Panc1 (cell line): Measurements from ENCODE around the gene OMD. TPM values are rescaled to one million over a fixed set of nuclear protein-coding genes. Genes with fewer than 3 reads are reported as not detected.

Source experiments
- ATAC-seq: fragments of 200-7000 bp; cut with Tn5 transposase; 2 replicates; pipeline ENCODE4 v1.9.1; 2020; ENCODE audit warnings: mild to moderate bottlenecking, moderate library complexity
- BruUV-seq: library from RNA; stranded (reverse); fragments of 400-500 nt; replicated peaks from 2 replicates; lab custom pipeline; 2021; lab: Mats Ljungman, UMichigan
- CTCF ChIA-PET: fragments of 300-600 bp; sonication (Branson Sonifier 250); formaldehyde crosslinking; loops from one replicate; lab custom pipeline; 2022; ENCODE audit warnings: antibody characterized with exemption; lab: Charles Lee
- POLR2A ChIA-PET: fragments of 300-600 bp; sonication (Branson Sonifier 250); formaldehyde crosslinking; loops from one replicate; lab custom pipeline; 2022; ENCODE audit warnings: antibody characterized with exemption; lab: Charles Lee
- DNase-seq: peaks from one replicate; pipeline ENCODE4 v3.0.0-alpha.2; 2010; ENCODE audit warnings: low read depth, low spot score
- H3K27ac ChIP-seq: 2 replicates; pipeline ENCODE4 v1.5.1; 2011; ENCODE audit warnings: mild to moderate bottlenecking, low read length, inconsistent platforms
- H3K27me3 ChIP-seq: fragments of 200-500 bp; sonication (Bioruptor generic); 2 replicates; pipeline ENCODE4 v1.6.0; 2014; ENCODE audit warnings: low read length, inconsistent platforms; ENCODE audit not compliant: control insufficient read depth, insufficient read depth
- H3K36me3 ChIP-seq: fragments of 200-500 bp; sonication (Bioruptor generic); 2 replicates; pipeline ENCODE4 v1.5.1; 2014; ENCODE audit warnings: inconsistent platforms, mild to moderate bottlenecking, low read length, moderate library complexity; ENCODE audit not compliant: control insufficient read depth, insufficient read depth
- H3K4me1 ChIP-seq: 2 replicates; pipeline ENCODE4 v1.5.1; 2011; ENCODE audit warnings: inconsistent platforms, mild to moderate bottlenecking, low read length, moderate library complexity; ENCODE audit not compliant: control insufficient read depth, insufficient read depth
- H3K4me3 ChIP-seq, 2 experiments: 2 replicates each; pipeline ENCODE4 v1.5.1; 2011 to 2012; ENCODE audit warnings: low read depth in 2 of 2, low read length in 2 of 2, mild to moderate bottlenecking in 2 of 2, inconsistent platforms in 1 of 2, moderate library complexity in 1 of 2
- H3K9me3 ChIP-seq: fragments of 200-500 bp; sonication (Bioruptor generic); 2 replicates; pipeline ENCODE4 v1.5.1; 2014; ENCODE audit warnings: low read depth, mild to moderate bottlenecking, inconsistent platforms, low read length, moderate library complexity; ENCODE audit not compliant: control insufficient read depth, insufficient read depth
- POLR2AphosphoS5 ChIP-seq: IDR thresholded peaks from 2 replicates; pipeline ENCODE4 v1.6.1; 2012; ENCODE audit warnings: mild to moderate bottlenecking, low read depth, low read length, moderate library complexity
- REST ChIP-seq, 2 experiments: IDR thresholded peaks; 2 replicates each; pipeline ENCODE4 v1.6.1; 2011 to 2012; ENCODE audit warnings: low read depth in 2 of 2, control low read depth in 1 of 2, low read length in 1 of 2, mild to moderate bottlenecking in 1 of 2, moderate library complexity in 1 of 2; ENCODE audit not compliant: insufficient read depth in 1 of 2
- SIN3A ChIP-seq: IDR thresholded peaks from 2 replicates; pipeline ENCODE4 v1.6.1; 2012; ENCODE audit warnings: low read depth, mild to moderate bottlenecking, low read length, moderate library complexity, borderline replicate concordance; ENCODE audit not compliant: insufficient read depth
- TCF7L2 ChIP-seq: IDR thresholded peaks from 2 replicates; pipeline ENCODE4 v1.6.1; 2011; ENCODE audit warnings: mild to moderate bottlenecking, low read depth, low read length, inconsistent platforms
- in situ Hi-C: cut with HindIII; loops from 2 replicates; pipeline ENCODE4 v1.10.0; 2016; ENCODE audit warnings: low sequenced_read_pairs, low pct_unique_long_range_greater_than_20kb
- intact Hi-C: fragments of 100-400 bp; cut with micrococcal nuclease; formaldehyde crosslinking; loops from one replicate; pipeline ENCODE4 v1.10.0; 2022; ENCODE audit not compliant: unreplicated experiment
- total RNA-seq: library from RNA; stranded (reverse); gene quantifications from one replicate; pipeline ENCODE4 v1.2.1, GENCODE V29; 2021; ENCODE audit not compliant: unreplicated experiment
- TF ChIP-seq, protein P1 (sequence below): fragments of 450-650 bp; IDR thresholded peaks from 2 replicates; pipeline ENCODE4 v1.5.1; 2017; ENCODE audit warnings: mild to moderate bottlenecking

OMD gene
- total RNA-seq, 1 experiment from 2014 or later = not detected

DNA sequence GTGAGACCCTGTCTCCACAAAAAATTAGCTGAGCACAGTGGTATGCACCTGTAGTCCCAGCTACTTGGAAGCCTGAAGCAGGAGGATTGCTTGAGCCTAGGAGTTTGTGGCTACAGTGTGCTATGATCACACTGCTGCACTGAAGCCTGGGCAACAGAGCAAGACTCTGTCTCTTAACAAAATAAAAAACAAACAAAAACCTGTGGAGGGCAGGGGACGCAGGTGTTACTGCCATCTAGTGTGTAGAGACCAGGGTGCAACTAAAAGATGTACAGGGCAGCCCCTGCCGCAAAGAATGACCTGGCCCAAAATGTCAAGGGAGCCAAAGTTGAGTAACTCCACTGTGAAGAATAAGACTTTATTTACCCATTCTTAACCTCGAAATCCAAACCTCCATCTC lies 30.9 kb upstream of the OMD start:
- Histone ChIP-seq H3K27me3 (no peaks in the 10 kb centered on the region), H3K27ac (no peak overlapping the region), H3K36me3 (no peaks in the 10 kb centered on the region), H3K9me3 (no peaks in the 10 kb centered on the region), H3K4me3 (no peak overlapping the region), H3K4me1 (no peaks in the 10 kb centered on the region)
- ChIA-PET CTCF (no interaction called here), POLR2A (no interaction called here)
- no TSS peak for BruUV-seq
- DNase-seq (no peak), ATAC-seq (peak; percentile 76; the same call in 1 of the 2 replicates)
- intact Hi-C loops = no loop called here
- TF ChIP-seq SIN3A (no peak), POLR2AphosphoS5 (no peak)
- TF ChIP-seq, protein P1, sequence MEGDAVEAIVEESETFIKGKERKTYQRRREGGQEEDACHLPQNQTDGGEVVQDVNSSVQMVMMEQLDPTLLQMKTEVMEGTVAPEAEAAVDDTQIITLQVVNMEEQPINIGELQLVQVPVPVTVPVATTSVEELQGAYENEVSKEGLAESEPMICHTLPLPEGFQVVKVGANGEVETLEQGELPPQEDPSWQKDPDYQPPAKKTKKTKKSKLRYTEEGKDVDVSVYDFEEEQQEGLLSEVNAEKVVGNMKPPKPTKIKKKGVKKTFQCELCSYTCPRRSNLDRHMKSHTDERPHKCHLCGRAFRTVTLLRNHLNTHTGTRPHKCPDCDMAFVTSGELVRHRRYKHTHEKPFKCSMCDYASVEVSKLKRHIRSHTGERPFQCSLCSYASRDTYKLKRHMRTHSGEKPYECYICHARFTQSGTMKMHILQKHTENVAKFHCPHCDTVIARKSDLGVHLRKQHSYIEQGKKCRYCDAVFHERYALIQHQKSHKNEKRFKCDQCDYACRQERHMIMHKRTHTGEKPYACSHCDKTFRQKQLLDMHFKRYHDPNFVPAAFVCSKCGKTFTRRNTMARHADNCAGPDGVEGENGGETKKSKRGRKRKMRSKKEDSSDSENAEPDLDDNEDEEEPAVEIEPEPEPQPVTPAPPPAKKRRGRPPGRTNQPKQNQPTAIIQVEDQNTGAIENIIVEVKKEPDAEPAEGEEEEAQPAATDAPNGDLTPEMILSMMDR = peak; percentile 69
- in situ Hi-C loops = no loop called here

DNA sequence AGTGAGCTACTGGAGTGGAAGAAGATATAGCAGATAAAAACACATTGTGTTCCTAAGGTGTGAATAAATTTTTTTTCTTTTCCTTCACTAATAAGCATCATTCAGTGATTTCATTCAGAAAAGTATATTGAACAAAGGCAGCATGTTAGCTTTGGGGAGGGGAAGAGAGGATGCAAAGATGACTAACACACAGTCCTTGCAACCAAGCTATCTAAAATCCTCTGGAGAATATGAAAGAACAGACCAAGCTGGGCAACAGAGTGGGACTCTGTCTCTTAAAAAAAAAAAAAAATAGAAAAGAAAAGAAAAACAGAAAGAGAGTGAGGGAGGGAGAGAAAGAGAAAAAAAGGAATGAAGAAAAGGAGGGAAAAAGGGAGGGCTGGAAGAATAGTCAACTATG lies 22.3 kb upstream of the OMD start:
- Histone ChIP-seq H3K27ac (no peak overlapping the region), H3K4me3 (no peak overlapping the region), H3K27me3 (no peaks in the 10 kb centered on the region), H3K9me3 (no peaks in the 10 kb centered on the region), H3K4me1 (no peaks in the 10 kb centered on the region), H3K36me3 (no peaks in the 10 kb centered on the region)
- ATAC-seq (no peak), DNase-seq (no peak)
- intact Hi-C loops = loop anchor here (10.0 kb wide), 1 partner anchor 122 kb away; the partner anchor contains the start of genes CENPP and NOL8
- BruUV-seq = no TSS peak
- CTCF ChIA-PET = no interaction called here
- TF ChIP-seq REST (IDR thresholded peaks at IDR 0.05; ENCODE audit: insufficient read depth in 1 of 2, low read depth in 2 of 2, low read length in 1 of 2) (no peak), SIN3A (no peak), POLR2AphosphoS5 (no peak), TCF7L2 (no peak)
- TF ChIP-seq, protein P1 = no peak
- in situ Hi-C loops = no loop called here
- POLR2A ChIA-PET = no interaction called here
